Measurements from ENCODE around the gene CNOT11. TPM values are rescaled to one million over a fixed set of nuclear protein-coding genes. Genes with fewer than 3 reads are reported as not detected.

CNOT11 gene
- total RNA-seq, 2 donors from 2014 or later: 10.2 to 34.5 TPM

DNA sequence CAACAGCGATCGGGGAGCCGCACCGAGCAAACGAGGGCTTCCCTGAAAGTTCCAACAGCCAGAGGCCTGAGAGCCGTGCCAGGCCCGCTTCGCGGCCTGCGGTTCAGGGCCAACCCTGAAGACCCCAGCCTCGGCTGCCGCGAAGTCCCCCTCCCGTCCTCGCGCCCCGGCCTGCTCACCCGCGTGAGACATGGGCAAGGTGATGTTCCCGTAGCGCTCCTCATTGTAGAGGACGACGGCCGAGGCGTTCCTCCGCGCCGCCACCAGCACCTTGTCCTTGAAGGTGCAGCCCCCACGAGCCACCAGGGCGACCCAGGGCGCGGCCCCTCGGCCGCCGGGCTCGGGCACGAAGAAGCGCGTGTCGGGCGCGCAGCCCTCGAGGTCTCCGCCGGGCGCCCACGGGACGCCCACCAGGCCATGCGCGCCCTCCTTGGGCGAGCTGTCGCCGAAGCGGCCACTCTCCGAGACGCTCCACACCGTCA lies 55.3 kb downstream of the CNOT11 start:
- DNase-seq: peak; percentile 26 to 37 (median 32)
- peak overlapping the region; percentile 58 to 93 (median 88) for H3K27ac ChIP-seq
- peak overlapping the region; percentile 73 to 86 for H3K4me3 ChIP-seq
- TF ChIP-seq POLR2A (IDR thresholded peaks at IDR 0.05): no peak
- TF ChIP-seq, protein P1, sequence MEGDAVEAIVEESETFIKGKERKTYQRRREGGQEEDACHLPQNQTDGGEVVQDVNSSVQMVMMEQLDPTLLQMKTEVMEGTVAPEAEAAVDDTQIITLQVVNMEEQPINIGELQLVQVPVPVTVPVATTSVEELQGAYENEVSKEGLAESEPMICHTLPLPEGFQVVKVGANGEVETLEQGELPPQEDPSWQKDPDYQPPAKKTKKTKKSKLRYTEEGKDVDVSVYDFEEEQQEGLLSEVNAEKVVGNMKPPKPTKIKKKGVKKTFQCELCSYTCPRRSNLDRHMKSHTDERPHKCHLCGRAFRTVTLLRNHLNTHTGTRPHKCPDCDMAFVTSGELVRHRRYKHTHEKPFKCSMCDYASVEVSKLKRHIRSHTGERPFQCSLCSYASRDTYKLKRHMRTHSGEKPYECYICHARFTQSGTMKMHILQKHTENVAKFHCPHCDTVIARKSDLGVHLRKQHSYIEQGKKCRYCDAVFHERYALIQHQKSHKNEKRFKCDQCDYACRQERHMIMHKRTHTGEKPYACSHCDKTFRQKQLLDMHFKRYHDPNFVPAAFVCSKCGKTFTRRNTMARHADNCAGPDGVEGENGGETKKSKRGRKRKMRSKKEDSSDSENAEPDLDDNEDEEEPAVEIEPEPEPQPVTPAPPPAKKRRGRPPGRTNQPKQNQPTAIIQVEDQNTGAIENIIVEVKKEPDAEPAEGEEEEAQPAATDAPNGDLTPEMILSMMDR (IDR thresholded peaks at IDR 0.05): no peak
- H3K9me3 ChIP-seq: no peaks in the 10 kb centered on the region
- peaks cover 60% of the 10 kb centered on the region for H3K4me1 ChIP-seq
- no peaks in the 10 kb centered on the region for H3K27me3 ChIP-seq
- WGBS, 2 donors: 1% methylated on average over 57 of the region's 57 CpGs; no CpG with 5 or more reads in 1 of the 2 donors
- ATAC-seq: peak; percentile 2
- intact Hi-C loops (cut with DNase I): no loop called here
- H3K36me3 ChIP-seq (replicated peaks in 1 of 2; ENCODE audit: insufficient read depth in 1 of 2, low read depth in 2 of 2): no peaks in the 10 kb centered on the region

- Histone ChIP-seq H3K36me3 (replicated peaks in 1 of 2; ENCODE audit: insufficient read depth in 1 of 2, low read depth in 2 of 2) (no peaks in the 10 kb centered on the region), H3K4me3 (peak within 1 kb of the TSS; percentile 73 to 86), H3K27me3 (no peaks in the 10 kb centered on the region), H3K9me3 (no peaks in the 10 kb centered on the region), H3K4me1 (peaks cover 57% of the 10 kb centered on the region), H3K27ac (peak within 1 kb of the TSS; percentile 58 to 93 (median 88))
- peak; percentile 93 for ATAC-seq
- intact Hi-C loops (cut with DNase I): no loop called here
- DNase-seq: peak; percentile 93 to 94 (median 94)
- TF ChIP-seq POLR2A (IDR thresholded peaks at IDR 0.05): peak; percentile 83 to 92 (median 89)
- TF ChIP-seq, protein P1 (IDR thresholded peaks at IDR 0.05): peak in 4 of 7 experiments; percentile 23 to 38 (median 31)
- 2 to 22% methylated on average over 10 to 76 of the region's 76 CpGs for WGBS, 2 donors
Measured at GRCh38 chr2:101308432-101309210, 55.9 kb downstream of the CNOT11 start, which contains the start of gene RNF149. RNF149 (minus strand) TSS chr2:101308701; CDS start chr2:101308588, 113 bp downstream.

- DNase-seq: no peak
- H3K9me3 ChIP-seq: no peaks in the 10 kb centered on the region
- no peak for ATAC-seq
- H3K36me3 ChIP-seq (replicated peaks in 1 of 2; ENCODE audit: insufficient read depth in 1 of 2, low read depth in 2 of 2): no peaks in the 10 kb centered on the region
- peak overlapping the region in 1 of 4 donors; percentile 93 for H3K27ac ChIP-seq
- H3K27me3 ChIP-seq: no peaks in the 10 kb centered on the region
- no peak overlapping the region for H3K4me3 ChIP-seq
- peaks cover 42% of the 10 kb centered on the region for H3K4me1 ChIP-seq
- WGBS, 2 donors: 75 to 83% methylated on average over 10 of the region's 10 CpGs
- no peak for TF ChIP-seq POLR2A (IDR thresholded peaks at IDR 0.05)
- TF ChIP-seq, protein P1 (IDR thresholded peaks at IDR 0.05): no peak
- intact Hi-C loops (cut with DNase I): no loop called here
Measured at GRCh38 chr2:101310090-101310833, 57.6 kb downstream of the CNOT11 start.

DNA sequence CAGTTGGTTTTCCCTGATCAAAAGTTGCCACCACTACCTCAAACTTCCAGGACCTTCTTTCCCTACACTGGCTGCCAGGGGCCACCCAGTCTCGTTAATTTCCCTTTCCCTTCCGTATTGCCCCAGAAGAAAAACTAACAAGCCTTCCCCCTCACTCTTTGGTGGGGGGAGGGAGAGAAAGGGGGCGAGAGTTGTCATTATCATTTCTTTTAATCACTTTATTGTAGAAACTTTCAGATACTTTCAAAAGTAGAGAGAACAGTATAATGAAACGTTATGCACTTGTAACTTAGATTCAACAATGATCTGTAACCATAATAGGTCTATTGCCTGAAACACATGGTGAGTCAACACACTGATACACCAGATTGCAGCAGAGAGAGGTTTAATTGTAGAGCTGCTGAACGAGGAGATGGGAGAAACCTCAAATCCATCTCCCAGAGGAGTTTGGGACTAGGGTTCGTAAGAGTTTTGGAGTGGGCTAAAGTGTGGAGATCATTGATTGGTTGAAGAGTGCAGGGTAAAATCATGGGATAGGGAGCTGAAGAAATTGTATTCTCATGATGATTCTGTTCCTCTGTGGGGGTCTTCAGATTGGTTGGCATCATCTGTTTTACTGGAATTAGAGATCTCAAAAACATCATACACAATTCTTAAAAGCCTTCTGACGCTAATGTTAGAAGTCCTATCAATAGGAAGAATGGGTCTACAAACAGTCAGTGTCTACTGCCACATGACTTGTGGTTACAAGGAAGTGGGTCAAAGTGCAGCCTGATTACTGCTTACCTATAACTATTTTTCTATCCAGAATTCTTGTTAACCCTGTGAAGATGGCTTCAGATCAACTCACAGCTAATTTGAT lies 58.4 kb downstream of the CNOT11 start:
- Histone ChIP-seq H3K4me1 (peaks cover 34% of the 10 kb centered on the region), H3K36me3 (replicated peaks in 1 of 2; ENCODE audit: insufficient read depth in 1 of 2, low read depth in 2 of 2) (no peaks in the 10 kb centered on the region), H3K27ac (peak overlapping the region; percentile 37 to 71 (median 47)), H3K27me3 (no peaks in the 10 kb centered on the region), H3K4me3 (no peak overlapping the region), H3K9me3 (no peaks in the 10 kb centered on the region)
- intact Hi-C loops (cut with DNase I): no loop called here
- peak in 2 of 4 donors; percentile 48 to 53 for DNase-seq
- TF ChIP-seq, protein P1 (IDR thresholded peaks at IDR 0.05): no peak
- TF ChIP-seq POLR2A (IDR thresholded peaks at IDR 0.05): no peak
- WGBS, 2 donors: 63 to 68% methylated on average over 7 of the region's 7 CpGs
- ATAC-seq: no peak
